ENCODE measurements around the gene EXOC1L.
"Not testable (repeated sequence)": the region's sequence is repeated elsewhere in the genome, so short reads cannot be mapped to it uniquely, and the experiment has no call there.

EXOC1L gene

DNA sequence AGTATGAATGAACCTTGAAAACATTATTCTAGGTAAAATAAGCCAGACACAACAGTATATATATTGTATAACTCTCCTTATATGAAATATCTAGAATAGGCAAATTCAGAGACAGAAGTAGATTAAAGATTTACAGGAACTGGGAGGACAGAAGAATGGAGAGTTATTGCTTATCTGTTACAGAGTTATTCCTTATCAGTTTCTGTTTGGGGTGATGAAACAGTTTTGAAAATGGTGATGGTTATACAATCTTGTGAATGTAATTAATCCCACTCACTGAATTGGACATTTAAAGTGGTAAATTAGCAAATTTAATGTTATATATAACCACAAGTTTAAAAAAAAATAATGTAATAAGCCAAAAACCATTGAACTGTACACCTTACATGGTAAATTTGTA is 19.4 kb downstream of the EXOC1L start:
- DNase-seq, result no peak

DNA sequence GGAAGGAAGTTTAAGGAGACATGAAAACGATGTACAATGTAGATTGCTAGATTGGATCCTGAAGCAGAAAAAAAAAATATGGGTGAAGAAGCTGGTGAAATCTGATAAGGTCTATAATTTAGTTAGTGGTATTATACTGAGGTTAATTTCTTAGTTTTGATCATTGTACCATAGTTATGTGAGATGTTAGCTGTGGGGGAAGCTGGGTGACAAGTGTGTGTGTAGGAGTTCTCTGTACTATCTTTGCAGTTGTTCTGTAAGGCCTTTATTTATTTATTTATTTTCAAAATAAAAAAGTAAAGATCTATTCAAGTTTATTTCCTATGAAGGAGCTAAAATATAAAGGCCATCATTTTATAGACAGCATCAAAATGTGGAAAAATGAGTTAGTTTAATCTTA is 21.4 kb downstream of the EXOC1L start:
- DNase-seq, result no peak

DNA sequence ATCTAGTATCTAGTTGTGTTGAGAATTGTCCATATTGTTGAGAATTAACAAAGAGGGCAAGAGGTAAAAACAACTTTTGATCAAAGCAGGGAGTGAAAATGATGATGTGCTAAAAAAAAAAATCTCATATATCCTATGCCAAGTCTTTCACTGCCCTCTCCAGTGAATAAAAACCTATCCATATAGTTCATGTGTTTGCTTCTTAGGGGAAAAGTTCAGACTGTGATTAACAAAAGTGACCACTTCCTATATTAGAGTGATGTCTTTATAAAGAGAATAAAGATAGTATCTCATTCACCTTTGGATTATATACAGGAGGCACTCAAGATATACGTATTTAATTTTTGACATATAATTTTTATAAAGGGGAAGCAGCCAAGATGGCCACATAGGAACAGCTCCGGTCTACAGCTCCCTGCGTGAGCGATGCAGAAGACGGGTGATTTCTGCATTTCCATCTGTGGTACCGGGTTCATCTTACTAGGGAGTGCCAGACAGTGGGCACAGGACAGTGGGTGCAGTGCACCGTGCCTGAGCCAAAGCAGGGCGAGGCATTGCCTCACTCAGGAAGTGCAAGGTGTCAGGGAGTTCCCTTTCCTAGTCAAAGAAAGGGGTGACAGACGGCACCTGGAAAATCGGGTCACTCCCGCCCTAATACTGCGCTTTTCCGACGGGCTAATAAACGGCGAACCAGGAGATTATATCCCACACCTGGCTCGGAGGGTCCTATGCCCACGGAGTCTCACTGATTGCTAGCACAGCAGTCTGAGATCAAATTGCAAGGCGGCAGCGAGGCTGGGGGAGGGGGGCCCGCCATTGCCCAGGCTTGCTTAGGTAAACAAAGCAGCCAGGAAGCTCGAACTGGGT is 22.0 kb downstream of the EXOC1L start:
- DNase-seq, result not testable (repeated sequence)

DNA sequence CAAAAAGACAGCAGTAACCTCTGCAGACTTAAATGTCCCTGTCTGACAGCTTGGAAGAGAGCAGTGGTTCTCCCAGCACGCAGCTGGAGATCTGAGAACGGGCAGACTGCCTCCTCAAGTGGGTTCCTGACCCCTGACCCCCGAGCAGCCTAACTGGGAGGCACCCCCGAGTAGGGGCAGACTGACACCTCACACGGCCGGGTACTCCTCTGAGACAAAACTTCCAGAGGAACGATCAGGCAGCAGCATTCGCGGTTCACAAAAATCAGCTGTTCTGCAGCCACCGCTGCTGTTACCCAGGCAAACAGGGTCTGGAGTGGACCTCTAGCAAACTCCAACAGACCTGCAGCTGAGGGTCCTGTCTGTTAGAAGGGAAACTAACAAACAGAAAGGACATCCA is 22.7 kb downstream of the EXOC1L start:
- not testable (repeated sequence) for DNase-seq

DNA sequence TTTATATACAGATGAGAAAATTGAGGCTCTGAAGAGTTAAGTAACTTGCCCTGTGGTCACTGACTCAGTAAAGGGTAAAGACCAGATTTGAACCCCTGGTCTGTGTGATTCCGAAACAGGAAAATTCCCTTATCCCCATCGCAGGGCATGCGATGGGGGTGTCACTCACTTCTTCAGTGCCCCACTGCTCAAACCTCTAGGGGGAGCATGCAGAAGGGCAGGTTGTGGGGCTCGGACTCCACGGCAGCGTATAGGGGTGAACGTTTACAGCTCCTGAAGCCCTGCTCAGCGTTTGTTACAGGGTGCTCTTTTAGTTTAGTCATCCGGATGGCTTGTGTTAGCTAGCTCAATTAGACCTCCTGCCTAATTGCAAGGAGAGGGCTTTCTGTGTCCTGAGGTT is 30.1 kb downstream of the EXOC1L start:
- DNase-seq, result no peak

DNA sequence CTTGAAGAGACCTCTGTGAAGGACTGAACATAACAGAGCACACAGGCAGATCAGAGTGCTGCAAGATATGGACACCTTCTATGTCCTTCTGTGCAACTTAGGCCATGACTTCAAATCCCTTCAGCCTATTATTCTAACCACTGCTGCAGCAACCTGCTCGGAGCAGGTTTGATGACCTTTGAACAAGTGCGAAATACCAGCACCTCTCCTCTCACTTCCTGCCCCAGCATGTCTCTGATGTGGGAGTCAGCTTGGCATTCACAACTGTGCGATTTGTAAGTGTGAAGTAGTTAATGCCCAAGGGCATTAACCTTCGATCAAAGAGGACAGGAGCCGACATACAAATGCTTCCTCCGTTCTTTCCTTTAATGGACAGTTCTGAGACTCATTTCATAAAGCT is 32.3 kb downstream of the EXOC1L start:
- no peak for DNase-seq

DNA sequence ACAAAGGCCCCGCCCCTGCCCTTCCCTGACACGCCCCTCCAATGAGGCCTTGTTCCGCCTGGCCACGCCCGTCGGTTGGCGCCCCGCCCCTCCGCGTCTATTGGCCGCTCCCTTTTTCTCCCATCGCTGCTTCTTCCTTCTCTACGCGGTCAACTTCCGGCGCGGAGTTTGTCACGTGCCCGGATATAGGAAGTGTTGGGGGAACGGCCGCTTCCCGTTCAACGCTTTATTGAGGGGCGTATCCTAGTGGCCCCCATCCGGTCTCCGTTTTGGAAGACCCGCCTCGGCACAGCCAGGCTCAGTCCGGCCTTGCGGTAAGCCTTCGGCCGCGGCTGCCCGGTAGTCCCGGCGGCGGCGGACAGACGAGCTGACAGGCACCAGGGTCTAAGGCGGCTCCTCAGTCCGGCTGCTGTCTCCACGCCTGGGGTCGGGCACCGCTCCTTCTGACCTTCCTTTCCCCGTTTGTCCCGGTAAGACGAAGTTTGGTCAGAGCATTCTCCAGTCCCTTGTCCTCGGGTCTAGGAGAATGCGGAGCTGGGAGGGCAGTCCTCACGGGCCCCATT is 34.0 kb downstream of the EXOC1L start, which contains the start of gene EXOC1:
TSS of gene EXOC1 (plus strand) at position 165 of the 563 bp plus-strand sequence. CDS start 4,676 bp downstream, outside the sequence.
- peak; percentile 94 for DNase-seq

DNA sequence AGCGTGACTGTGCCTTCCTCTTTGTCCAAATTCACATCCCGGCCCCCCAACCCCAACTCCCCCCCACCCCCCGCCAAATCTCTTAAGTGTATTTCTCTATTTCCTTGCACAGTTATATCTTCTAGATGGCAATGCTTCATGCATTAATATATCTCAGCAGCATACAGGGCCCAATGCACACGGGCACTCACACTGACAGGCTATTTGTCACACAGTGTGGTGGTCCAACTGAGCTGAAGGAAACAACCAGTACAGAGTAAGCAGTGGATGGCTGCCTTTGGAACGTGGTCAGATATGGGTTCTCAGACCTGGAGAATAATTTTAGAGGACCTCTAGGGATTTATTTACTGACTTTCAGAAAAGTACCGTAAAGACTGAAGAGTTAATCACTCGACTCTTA is 34.5 kb downstream of the EXOC1L start:
- no peak for DNase-seq

DNA sequence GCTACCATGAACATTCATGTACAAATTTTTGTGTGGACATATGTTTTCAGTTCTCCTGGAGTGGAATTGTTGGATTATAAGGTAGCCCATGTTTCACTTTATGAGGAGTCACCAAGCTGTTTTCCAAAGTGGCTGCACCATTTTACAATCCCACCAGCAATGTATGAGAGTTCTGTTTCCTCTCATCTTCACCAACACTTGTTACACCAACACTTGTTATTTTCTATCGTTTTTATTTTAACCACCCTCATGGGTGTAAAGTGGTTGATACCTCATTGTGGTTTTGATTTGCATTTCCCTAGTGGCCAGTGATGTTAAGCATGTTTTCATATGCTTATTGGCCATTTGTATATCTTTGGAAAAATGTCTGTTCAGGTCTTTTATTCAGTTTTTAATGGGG is 38.0 kb downstream of the EXOC1L start:
- no peak for DNase-seq

DNA sequence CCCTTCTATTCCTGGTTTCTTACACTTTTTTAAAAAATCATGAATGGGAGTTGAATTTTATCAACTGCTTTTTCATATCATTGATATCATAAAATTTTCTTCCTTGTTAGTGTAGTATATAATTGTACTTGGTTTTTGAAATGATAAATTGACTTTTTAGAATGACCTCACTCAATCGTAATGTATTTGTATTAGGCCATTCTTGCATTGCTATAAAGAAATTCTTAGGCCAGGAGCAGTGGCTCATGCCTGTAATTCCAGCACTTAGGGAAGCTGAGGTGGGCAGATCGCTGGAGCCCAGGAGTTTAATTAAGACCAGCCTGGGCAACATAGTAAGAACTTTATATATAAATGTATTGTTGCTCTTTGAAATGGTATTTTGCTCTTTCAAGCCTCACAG is 40.1 kb downstream of the EXOC1L start:
- DNase-seq, result no peak

DNA sequence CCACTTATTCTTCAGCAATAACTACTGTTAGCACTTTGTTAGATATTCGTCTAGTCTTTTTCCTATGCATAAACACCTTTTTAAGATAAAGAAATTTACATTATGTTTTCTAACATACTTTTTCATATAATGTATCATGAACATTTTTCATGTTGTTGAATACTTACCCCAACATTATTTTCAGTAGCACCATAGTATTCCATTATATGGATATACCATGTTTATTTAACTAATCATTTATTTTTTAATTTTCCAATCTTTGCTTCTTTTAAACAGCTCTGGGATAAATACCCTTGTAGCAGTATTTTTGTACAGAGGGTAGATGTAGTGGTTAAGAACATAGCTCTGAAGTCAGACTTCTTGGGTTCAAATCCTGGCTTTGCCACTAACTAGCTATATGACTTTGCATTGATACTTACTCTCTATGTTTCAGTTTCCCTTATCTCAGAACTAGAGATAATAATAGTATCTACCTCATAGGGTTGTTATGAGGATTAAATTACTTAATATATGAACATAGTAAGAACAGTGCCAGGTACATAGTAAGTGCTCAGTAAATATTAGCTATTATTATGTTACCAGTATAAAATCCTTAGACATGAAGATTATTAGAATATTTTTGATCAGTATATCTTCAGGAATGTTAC is 45.1 kb downstream of the EXOC1L start:
- no peak for DNase-seq

DNA sequence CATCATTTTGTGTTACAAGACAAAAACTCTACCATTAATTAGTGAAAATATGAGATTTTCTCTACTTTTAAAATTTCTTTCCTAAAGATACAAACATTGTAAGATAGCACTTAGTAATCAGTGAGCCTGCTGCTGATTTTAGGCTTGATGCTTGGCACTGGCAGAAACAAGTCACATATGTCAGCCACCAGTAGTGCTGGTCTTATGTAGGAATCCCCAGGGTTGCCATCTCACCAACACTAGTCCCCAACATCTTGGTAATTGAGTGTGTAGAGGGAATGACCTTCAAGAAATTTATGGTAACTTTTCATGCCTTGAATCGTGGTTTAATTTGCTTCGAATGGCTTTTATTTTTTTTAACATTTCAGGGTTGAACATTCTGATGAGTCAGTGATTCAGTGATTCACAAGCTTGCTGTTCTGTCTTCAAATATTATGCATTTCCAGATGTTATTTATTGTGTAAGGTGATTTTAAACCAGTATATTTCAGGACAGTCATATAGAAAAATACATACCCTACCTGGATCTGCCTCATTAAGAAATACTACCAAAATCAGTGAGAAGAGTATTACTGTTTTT is 45.7 kb downstream of the EXOC1L start:
- no peak for DNase-seq

DNA sequence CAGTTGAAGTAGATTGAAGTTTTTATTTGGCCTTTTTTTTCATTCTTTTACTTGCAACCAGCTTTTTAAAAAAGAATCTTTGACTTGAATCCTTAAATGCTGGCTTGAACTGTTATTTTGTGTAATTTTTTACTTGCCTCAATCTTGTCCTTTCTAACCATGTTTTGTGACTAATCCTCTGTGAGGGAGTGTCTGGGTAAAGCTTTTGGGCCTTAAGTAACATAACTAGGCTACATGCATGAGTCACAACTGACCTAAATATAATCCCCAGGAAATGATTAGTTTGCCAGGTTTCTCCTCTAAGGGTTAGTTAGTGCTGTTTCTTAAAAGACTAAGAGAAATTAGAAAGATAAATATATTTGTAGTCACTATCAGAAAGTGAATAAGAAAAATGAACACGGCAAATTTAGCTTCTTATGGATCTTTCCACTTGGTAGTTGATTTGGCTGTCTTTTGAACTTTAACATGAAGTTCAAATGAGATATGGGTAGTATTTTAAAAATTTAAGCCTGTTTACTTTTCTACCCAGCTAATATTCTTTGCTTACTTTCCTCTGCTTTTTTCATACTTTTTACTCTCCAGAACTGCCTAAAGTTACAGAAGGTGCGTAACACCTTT is 46.8 kb downstream of the EXOC1L start:
- peak; percentile 9 for DNase-seq

DNA sequence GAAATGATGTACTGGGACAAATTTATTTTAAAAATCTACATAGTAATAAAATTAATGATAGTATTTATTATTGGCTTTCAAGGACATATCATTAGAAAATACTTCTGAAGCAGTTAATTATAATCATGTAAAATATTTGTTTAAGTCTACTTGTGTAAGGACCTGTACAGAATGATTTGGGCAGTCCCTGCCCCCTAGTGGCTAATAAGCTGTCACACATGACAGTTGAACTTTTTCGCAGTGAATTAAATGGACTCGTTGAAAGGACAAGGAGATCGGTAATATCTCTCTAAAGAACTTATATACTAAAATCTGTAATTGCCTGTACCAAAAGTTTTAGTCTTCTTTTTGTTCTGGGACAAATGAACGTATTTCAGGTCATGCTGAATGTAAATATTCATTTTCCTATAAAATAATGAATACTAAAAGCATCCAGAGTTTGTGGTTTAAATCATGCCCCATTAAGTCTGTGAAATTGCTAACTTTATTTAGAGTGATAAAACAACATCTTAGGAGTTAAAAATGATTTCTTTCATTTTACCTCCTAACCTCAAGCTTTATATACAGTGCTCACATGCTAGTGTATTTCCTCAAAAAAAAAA is 47.5 kb downstream of the EXOC1L start:
- DNase-seq, result peak; percentile 60

DNA sequence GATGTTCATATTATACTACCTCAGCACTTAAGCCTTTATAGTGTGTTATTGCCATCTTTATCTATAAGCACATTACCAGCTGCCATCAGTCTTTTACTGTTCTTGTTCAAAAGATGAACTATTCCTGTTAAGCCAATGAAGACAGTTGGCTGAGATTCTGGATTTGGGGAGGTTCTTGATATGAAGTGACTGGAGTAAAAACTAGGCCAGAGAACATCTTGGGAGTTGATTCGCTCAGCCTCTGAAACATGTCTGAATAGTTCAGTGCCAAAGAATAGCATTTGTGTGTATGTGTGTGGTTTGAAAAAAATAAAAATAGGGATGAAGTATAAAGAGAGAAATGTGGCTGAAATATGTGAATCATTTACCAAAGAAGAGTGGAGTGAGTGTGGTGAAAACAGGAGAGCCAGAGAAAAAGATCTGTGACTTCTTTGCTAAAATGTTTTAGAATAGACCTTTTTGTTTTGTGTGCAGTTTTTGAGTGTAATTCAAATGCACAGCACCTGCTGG is 49.0 kb downstream of the EXOC1L start:
- no peak for DNase-seq

DNA sequence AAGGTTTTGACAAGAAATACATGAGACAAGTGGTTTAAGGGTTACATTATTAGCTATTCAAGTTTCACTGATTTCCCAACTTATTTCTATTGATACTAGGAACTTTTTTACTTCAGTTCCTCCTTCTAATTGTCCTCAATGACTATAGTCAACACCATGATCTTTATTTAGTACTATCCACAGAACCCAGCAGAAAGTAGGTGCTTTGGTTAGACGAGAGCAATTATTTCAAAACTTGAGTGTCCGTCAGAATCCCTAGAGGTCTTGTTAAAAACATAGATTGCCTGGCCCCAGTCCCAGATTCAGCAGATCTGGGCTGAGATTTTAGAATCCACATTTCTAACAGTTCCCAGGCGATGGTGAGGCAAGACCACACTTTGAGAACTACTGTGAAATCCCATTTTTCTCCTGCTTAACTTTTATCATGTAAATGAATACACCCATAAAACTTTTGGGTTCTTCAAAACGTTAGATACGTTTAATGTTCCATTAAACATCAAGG is 51.8 kb downstream of the EXOC1L start:
- DNase-seq, result no peak

DNA sequence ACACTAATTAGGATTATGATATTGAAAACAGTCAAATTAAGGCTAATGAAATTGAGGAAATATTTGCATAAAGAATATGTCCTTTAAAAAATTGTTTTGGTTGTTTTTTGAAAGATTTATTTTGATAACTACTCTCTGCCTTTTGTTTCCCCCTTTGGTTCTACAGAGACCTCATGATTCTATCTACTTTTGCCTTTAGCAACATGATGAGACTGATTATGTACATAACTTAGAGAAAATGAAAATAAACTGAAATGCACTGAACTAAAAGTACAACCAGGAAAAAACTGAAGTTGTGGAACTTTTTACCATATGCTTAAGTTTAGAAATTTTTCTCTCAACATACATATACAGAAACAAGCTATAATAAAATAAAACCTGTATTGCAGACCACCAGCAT is 55.2 kb downstream of the EXOC1L start:
- no peak for DNase-seq

DNA sequence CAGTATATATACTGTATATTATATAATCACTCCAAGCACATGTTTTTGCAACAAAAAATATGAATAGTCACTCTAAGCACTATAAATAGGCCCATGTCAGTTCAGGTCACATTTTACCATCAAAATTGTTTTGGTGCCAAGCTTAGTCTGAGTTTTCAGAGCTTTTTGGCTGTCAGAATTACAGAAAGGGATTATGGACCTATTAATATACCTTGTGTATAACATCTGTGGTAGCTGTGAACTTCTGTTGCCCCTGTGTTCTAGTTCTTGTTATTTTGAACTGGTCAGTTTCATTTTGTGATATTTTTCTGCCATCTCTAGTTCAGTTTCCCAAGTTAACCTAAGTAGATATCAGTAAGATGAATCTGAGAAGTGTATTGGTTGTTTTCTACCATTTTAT is 56.8 kb downstream of the EXOC1L start:
- no peak for DNase-seq

DNA sequence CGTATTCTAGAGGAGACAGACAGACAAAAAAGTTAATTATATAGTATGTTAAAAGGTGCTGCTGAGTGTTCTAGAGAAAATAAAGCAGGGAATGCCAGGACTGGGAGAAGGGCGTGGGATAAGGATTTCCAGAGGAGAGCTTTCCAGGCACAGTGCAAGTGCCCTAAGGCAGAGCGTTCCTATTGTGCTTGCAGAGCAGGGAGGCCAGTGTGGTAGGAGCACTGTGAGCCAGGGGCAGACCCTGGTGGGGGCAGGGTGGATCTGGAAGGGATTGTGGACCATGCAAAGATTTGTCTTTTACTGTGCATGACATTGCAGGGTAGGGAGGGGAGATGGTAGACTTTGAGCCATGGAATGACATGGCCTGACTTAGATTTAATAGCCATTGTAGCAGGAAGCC is 59.6 kb downstream of the EXOC1L start:
- DNase-seq, result no peak

DNA sequence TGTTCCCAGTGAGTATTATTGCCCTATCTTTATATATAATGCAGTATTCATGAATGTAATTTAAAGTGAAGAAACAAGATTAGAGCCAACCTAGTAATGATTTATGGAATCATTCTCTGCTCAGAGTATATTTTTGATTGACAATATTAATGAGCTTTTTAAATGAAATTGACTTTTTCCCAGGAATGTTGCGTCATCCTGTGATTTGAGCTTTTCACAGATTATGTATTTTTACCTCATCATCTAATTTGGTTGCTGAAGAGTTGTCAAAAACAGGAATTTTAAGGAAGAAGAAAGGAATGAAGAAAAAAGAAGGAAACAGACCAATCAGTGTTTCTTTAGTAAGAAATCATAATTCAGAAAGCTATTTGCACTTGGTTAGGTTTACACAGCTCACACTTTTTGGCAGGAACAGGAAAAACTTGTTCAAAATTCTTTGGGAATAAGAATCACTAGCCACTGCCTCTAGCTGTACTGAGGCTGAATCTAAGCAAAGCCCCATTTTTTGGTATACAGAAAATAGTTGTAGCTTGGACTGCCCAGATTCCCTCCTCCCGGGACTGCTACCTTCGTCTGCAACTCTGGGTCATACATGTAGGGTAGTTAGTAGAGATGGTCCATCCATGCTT is 61.2 kb downstream of the EXOC1L start:
- DNase-seq, result no peak

DNA sequence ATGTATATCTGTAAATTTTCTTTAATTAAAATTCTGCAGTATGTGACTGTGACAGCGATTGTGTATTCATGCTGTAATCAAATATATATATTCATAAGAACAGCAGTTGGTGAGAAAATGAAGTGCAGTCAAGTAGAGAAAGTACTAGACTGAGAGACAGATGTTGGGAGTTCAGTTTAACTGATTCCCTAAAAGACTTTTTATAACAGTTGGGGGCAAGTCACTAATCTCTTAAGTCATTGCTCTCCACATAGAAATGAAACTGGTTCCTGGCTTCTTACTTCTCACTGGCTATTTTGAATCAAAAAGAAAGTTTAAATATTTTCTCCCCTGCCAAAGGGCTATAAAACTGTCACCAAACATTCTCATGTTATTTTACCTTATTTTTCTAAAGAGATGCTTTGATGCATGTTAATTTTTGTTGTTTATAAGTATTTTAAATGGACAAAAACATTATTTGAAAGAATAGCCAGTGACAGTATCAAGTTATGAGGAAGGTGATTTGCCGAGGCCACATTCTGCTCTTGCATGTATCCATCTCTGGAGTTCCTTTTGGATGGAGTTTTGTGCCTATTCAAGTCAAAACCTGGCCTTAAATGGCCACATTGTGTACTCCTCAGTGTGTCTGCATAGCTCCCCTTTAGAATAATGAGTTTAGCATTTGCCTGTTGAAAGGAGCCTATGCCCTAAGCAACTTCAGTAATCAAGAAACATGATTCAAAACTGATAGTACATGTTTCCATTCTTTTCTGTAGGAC is 64.7 kb downstream of the EXOC1L start:
- DNase-seq, result no peak
